Neuronal stem cell (in vitro differentiated cells): ENCODE results near the gene PLEKHA5.
A peak's percentile ranks its signal among the peaks of the same experiment; 100 is the strongest.
"Not testable (repeated sequence)": the region's sequence is repeated elsewhere in the genome, so short reads cannot be mapped to it uniquely, and the experiment has no call there.

Source experiments
- DNase-seq: peaks from one replicate; pipeline ENCODE4 v3.0.0-alpha.2; 2013; ENCODE audit warnings: low spot score
- H2AFZ ChIP-seq: one replicate; pipeline ENCODE4 v1.6.1; 2013; ENCODE audit warnings: mild to moderate bottlenecking, low read length, inconsistent platforms
- H2AK5ac ChIP-seq: 2 replicates; pipeline ENCODE4 v1.6.1; 2013; ENCODE audit warnings: low read depth, mild to moderate bottlenecking, inconsistent platforms, low read length, moderate library complexity, mixed read lengths
- H2BK120ac ChIP-seq: 2 replicates; pipeline ENCODE4 v1.6.1; 2013; ENCODE audit warnings: low read depth, mild to moderate bottlenecking, inconsistent platforms, low read length, moderate library complexity, mixed read lengths
- H2BK12ac ChIP-seq: one replicate; pipeline ENCODE4 v1.6.1; 2013; ENCODE audit warnings: low read length, inconsistent platforms
- H2BK15ac ChIP-seq: 2 replicates; pipeline ENCODE4 v1.6.1; 2013; ENCODE audit warnings: mild to moderate bottlenecking, low read length, inconsistent platforms, mixed read lengths
- H2BK5ac ChIP-seq: one replicate; pipeline ENCODE4 v1.6.1; 2013; ENCODE audit warnings: inconsistent platforms, mild to moderate bottlenecking, low read length, moderate library complexity
- H3K14ac ChIP-seq: one replicate; pipeline ENCODE4 v1.6.1; 2013; ENCODE audit warnings: low read length, inconsistent platforms
- H3K18ac ChIP-seq: 2 replicates; pipeline ENCODE4 v1.6.1; 2013; ENCODE audit warnings: low read length, inconsistent platforms
- H3K23ac ChIP-seq: 2 replicates; pipeline ENCODE4 v1.6.1; 2013; ENCODE audit warnings: low read depth, mild to moderate bottlenecking, mixed read lengths, low read length, inconsistent platforms; ENCODE audit not compliant: poor library complexity
- H3K27ac ChIP-seq: replicated peaks from 3 replicates; pipeline ENCODE4 v1.5.1; 2013; ENCODE audit warnings: low read length, inconsistent platforms
- H3K27me3 ChIP-seq, 3 experiments: 2 replicates each; pipeline ENCODE4 v1.6.1; 2013; ENCODE audit warnings: low read length in 3 of 3, mild to moderate bottlenecking in 2 of 3, inconsistent platforms in 1 of 3, low read depth in 1 of 3, mixed read lengths in 1 of 3, moderate library complexity in 1 of 3; ENCODE audit not compliant: control insufficient read depth in 3 of 3, insufficient read depth in 3 of 3
- H3K36me3 ChIP-seq, 2 donors: replicated peaks in 1 of 2; 2 replicates each; pipeline ENCODE4 v1.6.1; 2013; ENCODE audit warnings: low read length in 2 of 2; ENCODE audit not compliant: control insufficient read depth in 2 of 2, insufficient read depth in 2 of 2
- H3K4ac ChIP-seq: 2 replicates; pipeline ENCODE4 v1.6.1; 2013; ENCODE audit warnings: inconsistent platforms, mild to moderate bottlenecking, low read length, moderate library complexity
- H3K4me1 ChIP-seq, 2 donors: 1 replicate in 1 of 2; 2 replicates in 1 of 2; pipeline ENCODE4 v1.6.1; 2013; ENCODE audit warnings: low read length in 2 of 2, low read depth in 1 of 2; ENCODE audit not compliant: control insufficient read depth in 2 of 2, insufficient read depth in 1 of 2
- H3K4me2 ChIP-seq: one replicate; pipeline ENCODE4 v1.6.1; 2013; ENCODE audit warnings: mild to moderate bottlenecking, low read length, inconsistent platforms; ENCODE audit not compliant: insufficient read depth, poor library complexity, severe bottlenecking
- H3K4me3 ChIP-seq, 2 donors: 2 replicates each; pipeline ENCODE4 v1.5.1; 2013; ENCODE audit warnings: low read length in 2 of 2, mild to moderate bottlenecking in 2 of 2, inconsistent platforms in 1 of 2, moderate library complexity in 1 of 2
- H3K79me1 ChIP-seq: one replicate; pipeline ENCODE4 v1.6.1; 2013; ENCODE audit warnings: low read depth, mild to moderate bottlenecking, inconsistent platforms, low read length, moderate library complexity
- H3K9ac ChIP-seq: one replicate; pipeline ENCODE4 v1.6.1; 2013; ENCODE audit warnings: mild to moderate bottlenecking, low read depth, low read length, inconsistent platforms; ENCODE audit not compliant: poor library complexity
- H3K9me3 ChIP-seq, 2 donors: replicated peaks in 1 of 2; 2 replicates each; pipeline versions ENCODE3 to v1.6.1; 2013; ENCODE audit warnings: low read length in 2 of 2, mild to moderate bottlenecking in 2 of 2, inconsistent platforms in 1 of 2, low read depth in 1 of 2, mixed read lengths in 1 of 2, moderate library complexity in 1 of 2; ENCODE audit not compliant: control insufficient read depth in 2 of 2, insufficient read depth in 1 of 2
- H4K8ac ChIP-seq: one replicate; pipeline ENCODE4 v1.6.1; 2013; ENCODE audit warnings: low read depth, mild to moderate bottlenecking, inconsistent platforms, low read length, moderate library complexity
- H4K91ac ChIP-seq: one replicate; pipeline ENCODE4 v1.6.1; 2013; ENCODE audit warnings: low read length, low read depth, mild to moderate bottlenecking, inconsistent platforms; ENCODE audit not compliant: poor library complexity
- WGBS, 2 donors: extraction: QIAGEN DNeasy Blood & Tissue Kit; methylation state at CpG; one replicate each; pipeline ENCODE4 v1.1.7; 2013; ENCODE audit warnings: missing lambda C conversion rate in 2 of 2, mixed read lengths in 1 of 2; ENCODE audit not compliant: insufficient read length in 2 of 2, insufficient replicate concordance in 1 of 2; ENCODE audit errors: extremely low coverage in 2 of 2; 5-methylcytosine and 5-hydroxymethylcytosine counted together

PLEKHA5 gene

GRCh38 chr12:19412844-19413243 lies 283.3 kb downstream of the PLEKHA5 start:
- Histone ChIP-seq H3K23ac (no peak overlapping the region), H2BK15ac (no peak overlapping the region), H3K4me2 (no peak overlapping the region), H3K27me3 (no peaks in the 10 kb centered on the region), H2BK12ac (peak overlapping the region; percentile 10), H4K8ac (no peak overlapping the region), H2AFZ (peak overlapping the region; percentile 35), H3K18ac (peak overlapping the region; percentile 38), H3K4me1 (no peaks in the 10 kb centered on the region), H3K14ac (no peak overlapping the region), H2BK5ac (peak overlapping the region; percentile 53), H2AK5ac (peak overlapping the region; percentile 84), H3K36me3 (no peaks in the 10 kb centered on the region), H3K79me1 (no peaks in the 10 kb centered on the region), H3K4ac (no peak overlapping the region), H3K9me3 (no peaks in the 10 kb centered on the region), H2BK120ac (no peak overlapping the region), H3K4me3 (no peak overlapping the region), H4K91ac (no peak overlapping the region), H3K27ac (no peak overlapping the region), H3K9ac (no peak overlapping the region)
- no CpG with 5 or more reads among the region's 23 CpGs for WGBS, 2 donors
- no peak for DNase-seq

DNA sequence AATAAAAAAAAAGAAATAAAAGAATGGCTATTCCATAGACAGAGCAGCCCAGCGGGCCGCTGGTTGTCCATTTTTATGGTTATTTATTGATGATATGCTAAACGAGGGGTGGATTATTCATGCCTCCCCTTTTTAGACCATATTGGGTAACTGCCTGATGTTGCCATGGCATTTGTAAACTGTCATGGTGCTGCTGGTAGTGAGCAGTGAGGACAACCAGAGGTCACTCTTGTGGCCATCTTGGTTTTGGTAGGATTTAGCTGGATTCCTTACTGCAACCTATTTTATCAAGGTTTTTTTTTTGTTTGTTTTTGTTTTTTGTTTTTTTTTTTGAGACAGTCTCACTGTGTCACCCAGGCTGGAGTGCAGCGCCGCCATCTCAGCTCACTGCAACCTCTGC lies 284.0 kb downstream of the PLEKHA5 start:
- not testable (repeated sequence) for H2BK5ac ChIP-seq, H3K4me3 ChIP-seq, H3K14ac ChIP-seq, H3K79me1 ChIP-seq, H4K8ac ChIP-seq, H2AFZ ChIP-seq, H3K23ac ChIP-seq, H2BK120ac ChIP-seq, H2BK15ac ChIP-seq, H3K9me3 ChIP-seq, H2BK12ac ChIP-seq, H3K18ac ChIP-seq, H3K27me3 ChIP-seq, H3K4ac ChIP-seq, H3K27ac ChIP-seq, H3K4me2 ChIP-seq, H3K36me3 ChIP-seq, DNase-seq, H4K91ac ChIP-seq, H2AK5ac ChIP-seq, H3K4me1 ChIP-seq, H3K9ac ChIP-seq
- WGBS, 2 donors: no CpG with 5 or more reads among the region's 5 CpGs

GRCh38 chr12:19415563-19415962 lies 286.0 kb downstream of the PLEKHA5 start:
- no peak overlapping the region for H3K9ac ChIP-seq
- H2AK5ac ChIP-seq: no peak overlapping the region
- H3K9me3 ChIP-seq: no peaks in the 10 kb centered on the region
- no peak overlapping the region for H3K4me3 ChIP-seq
- H3K4ac ChIP-seq: no peak overlapping the region
- no peak overlapping the region for H2BK12ac ChIP-seq
- H2BK5ac ChIP-seq: no peak overlapping the region
- no peak overlapping the region for H4K8ac ChIP-seq
- H3K79me1 ChIP-seq: no peaks in the 10 kb centered on the region
- no peaks in the 10 kb centered on the region for H3K27me3 ChIP-seq
- no peaks in the 10 kb centered on the region for H3K36me3 ChIP-seq
- no peak overlapping the region for H3K23ac ChIP-seq
- no peaks in the 10 kb centered on the region for H3K4me1 ChIP-seq
- no peak for DNase-seq
- H2BK15ac ChIP-seq: no peak overlapping the region
- H3K4me2 ChIP-seq: peak overlapping the region; percentile 11
- no peak overlapping the region for H4K91ac ChIP-seq
- H3K27ac ChIP-seq: no peak overlapping the region
- H3K18ac ChIP-seq: no peak overlapping the region
- no peak overlapping the region for H2BK120ac ChIP-seq
- H3K14ac ChIP-seq: no peak overlapping the region
- H2AFZ ChIP-seq: no peak overlapping the region

GRCh38 chr12:19419086-19419485 lies 289.6 kb downstream of the PLEKHA5 start:
- no peak overlapping the region for H2AFZ ChIP-seq
- H3K36me3 ChIP-seq: no peaks in the 10 kb centered on the region
- no peak overlapping the region for H3K27ac ChIP-seq
- no peak overlapping the region for H3K18ac ChIP-seq
- no CpG with 5 or more reads among the region's 14 CpGs for WGBS, 2 donors
- H2AK5ac ChIP-seq: no peak overlapping the region
- no peak overlapping the region for H2BK120ac ChIP-seq
- H2BK15ac ChIP-seq: no peak overlapping the region
- no peak overlapping the region for H3K4me2 ChIP-seq
- no peak overlapping the region for H3K14ac ChIP-seq
- H3K4me1 ChIP-seq: no peaks in the 10 kb centered on the region
- no peak overlapping the region for H2BK12ac ChIP-seq
- H4K91ac ChIP-seq: no peak overlapping the region
- no peak overlapping the region for H4K8ac ChIP-seq
- H3K9me3 ChIP-seq: no peaks in the 10 kb centered on the region
- H2BK5ac ChIP-seq: no peak overlapping the region
- H3K9ac ChIP-seq: no peak overlapping the region
- H3K23ac ChIP-seq: no peak overlapping the region
- DNase-seq: no peak
- H3K4me3 ChIP-seq: no peak overlapping the region
- no peak overlapping the region for H3K4ac ChIP-seq
- H3K27me3 ChIP-seq: no peaks in the 10 kb centered on the region
- no peaks in the 10 kb centered on the region for H3K79me1 ChIP-seq
